K562 (cell line): ENCODE measurements around the gene MYMX. TPM values are rescaled to one million over a fixed set of nuclear protein-coding genes. Genes with fewer than 3 reads are reported as not detected.

Experiments used
- C11orf30 ChIP-seq: fragments of 450-650 bp; IDR thresholded peaks from 2 replicates; pipeline ENCODE4 v1.6.1; 2016; ENCODE audit warnings: low read depth, mild to moderate bottlenecking
- CBFA2T3 ChIP-seq: fragments of 450-650 bp; IDR thresholded peaks from 2 replicates; pipeline ENCODE4 v1.6.1; 2017
- CC2D1A ChIP-seq: fragments of 450-650 bp; IDR thresholded peaks from 2 replicates; pipeline ENCODE4 v1.6.1; 2017; ENCODE audit warnings: mild to moderate bottlenecking
- HDAC6 ChIP-seq: IDR thresholded peaks from 2 replicates; pipeline ENCODE4 v1.6.1; 2012; ENCODE audit warnings: low read depth, mild to moderate bottlenecking, control low read depth, inconsistent platforms, low read length, moderate library complexity
- HDAC8 ChIP-seq: fragments of 450-650 bp; IDR thresholded peaks from 2 replicates; pipeline ENCODE4 v1.6.1; 2016; ENCODE audit warnings: mild to moderate bottlenecking, missing genetic modification characterization, moderate library complexity, missing compliant biosample characterization
- KLF10 ChIP-seq: fragments of 250-450 bp; sonication (Bioruptor Pico); IDR thresholded peaks from 2 replicates; pipeline ENCODE4 v1.6.1; 2021; ENCODE audit warnings: matching md5 sums
- LCOR ChIP-seq: sonication (generic); formaldehyde crosslinking; IDR thresholded peaks from 2 replicates; pipeline ENCODE4 v1.8.0; 2022; ENCODE audit warnings: mild to moderate bottlenecking, missing genetic modification reagents
- MED1 ChIP-seq: sonication (generic); formaldehyde crosslinking; IDR thresholded peaks from 2 replicates; pipeline ENCODE4 v1.8.1; 2023; ENCODE audit warnings: missing genetic modification reagents, borderline replicate concordance
- POLR3A ChIP-seq: IDR thresholded peaks from 2 replicates; pipeline ENCODE4 v1.6.1; 2011; ENCODE audit warnings: borderline replicate concordance, mild to moderate bottlenecking, moderate library complexity; ENCODE audit not compliant: insufficient read length, insufficient read depth; ENCODE audit errors: extremely low read depth
- RBBP5 ChIP-seq: fragments of 200-600 bp; sonication (generic); IDR thresholded peaks from 2 replicates; pipeline ENCODE4 v1.6.1; 2012; ENCODE audit warnings: borderline replicate concordance, mild to moderate bottlenecking, low read length, control low read depth, inconsistent platforms; ENCODE audit not compliant: insufficient read depth, poor library complexity, severe bottlenecking
- SMC3 ChIP-seq: conservative IDR thresholded peaks from 2 replicates; pipeline ENCODE4 v1.6.1; 2011; ENCODE audit warnings: low read depth, low read length, improper control_type of control experiment; ENCODE audit not compliant: insufficient read depth
- STAG1 ChIP-seq: sonication (generic); formaldehyde crosslinking; IDR thresholded peaks from 2 replicates; pipeline ENCODE4 v1.5.0; 2020; ENCODE audit warnings: missing genetic modification reagents, borderline replicate concordance
- SUPT5H ChIP-seq: fragments of 450-650 bp; IDR thresholded peaks from 2 replicates; pipeline ENCODE4 v1.6.1; 2016
- TAF1 ChIP-seq: IDR thresholded peaks from 2 replicates; pipeline ENCODE4 v1.6.1; 2011; ENCODE audit warnings: mild to moderate bottlenecking, low read length, moderate library complexity; ENCODE audit not compliant: insufficient read depth, control insufficient read depth, severe bottlenecking; ENCODE audit errors: extremely low read depth
- TFAP4 ChIP-seq: sonication (generic); formaldehyde crosslinking; IDR thresholded peaks from 2 replicates; pipeline ENCODE4 v1.8.0; 2022; ENCODE audit warnings: missing genetic modification reagents, mild to moderate bottlenecking, moderate library complexity, borderline replicate concordance
- TOE1 ChIP-seq, 2 experiments: fragments of 450-650 bp in 1 of 2; sonication (generic) in 1 of 2; formaldehyde crosslinking in 1 of 2; IDR thresholded peaks; 2 replicates each; pipeline versions ENCODE4 v1.7.1 to v1.8.0; 2016 to 2022; ENCODE audit warnings: borderline replicate concordance in 2 of 2, mild to moderate bottlenecking in 2 of 2, antibody characterized with exemption in 1 of 2, inconsistent platforms in 1 of 2, low read depth in 1 of 2, missing genetic modification reagents in 1 of 2, moderate library complexity in 1 of 2
- UBTF ChIP-seq, 2 experiments: IDR thresholded peaks; 2 replicates each; pipeline ENCODE4 v1.6.1; 2012; ENCODE audit warnings: improper control_type of control experiment in 2 of 2, low read depth in 2 of 2, low read length in 2 of 2, borderline replicate concordance in 1 of 2
- ZBTB7A ChIP-seq: IDR thresholded peaks from 2 replicates; pipeline ENCODE4 v1.6.1; 2011; ENCODE audit warnings: low read depth, mild to moderate bottlenecking, low read length, moderate library complexity, borderline replicate concordance; ENCODE audit not compliant: control insufficient read depth
- ZHX1 ChIP-seq: fragments of 150-350 bp; conservative IDR thresholded peaks from 2 replicates; pipeline ENCODE4 v1.6.1; 2014; ENCODE audit warnings: low read length
- ZNF507 ChIP-seq: conservative IDR thresholded peaks from 2 replicates; pipeline ENCODE4 v1.6.1; 2017; ENCODE audit warnings: missing genetic modification characterization, missing compliant biosample characterization
- ZNF696 ChIP-seq: fragments of 250-450 bp; sonication (Bioruptor Pico); conservative IDR thresholded peaks from 2 replicates; pipeline ENCODE4 v1.4.0; 2020; ENCODE audit warnings: mild to moderate bottlenecking, moderate library complexity
- polyA plus RNA-seq, 8 experiments: library from polyadenylated mRNA; depleted of rRNA in 4 of 8; stranded (reverse) in 5 of 8; unstranded in 3 of 8; fragments of >200 nt; fragmentation: Nextera tagmentation in 2 of 8; fragmentation: Illumina TruSeq in 1 of 8; extraction: Ambion mirVana in 2 of 8; extraction: Trizol in 1 of 8; gene quantifications; 2 replicates each; pipeline versions ENCODE4 v1.2.1 to v1.2.3, GENCODE V29; 2011 to 2014; ENCODE audit warnings: inconsistent platforms in 1 of 8, missing spikeins in 1 of 8
- total RNA-seq, 7 experiments: library from RNA; depleted of rRNA in 6 of 7; stranded (reverse); fragments of >200 nt in 6 of 7; fragmentation: Illumina TruSeq in 2 of 7; extraction: Trizol in 2 of 7; gene quantifications; 2 replicates each; pipeline versions ENCODE4 v1.2.1 to v1.2.3, GENCODE V29; 2011 to 2021; ENCODE audit warnings: low replicate concordance in 1 of 7

MYMX gene
- total and polyA plus RNA-seq, 9 of the 15 experiments (the other 6 are each of a cell fraction or from before 2014, with no cell fraction given): 0.12 TPM; not detected in 8

DNA sequence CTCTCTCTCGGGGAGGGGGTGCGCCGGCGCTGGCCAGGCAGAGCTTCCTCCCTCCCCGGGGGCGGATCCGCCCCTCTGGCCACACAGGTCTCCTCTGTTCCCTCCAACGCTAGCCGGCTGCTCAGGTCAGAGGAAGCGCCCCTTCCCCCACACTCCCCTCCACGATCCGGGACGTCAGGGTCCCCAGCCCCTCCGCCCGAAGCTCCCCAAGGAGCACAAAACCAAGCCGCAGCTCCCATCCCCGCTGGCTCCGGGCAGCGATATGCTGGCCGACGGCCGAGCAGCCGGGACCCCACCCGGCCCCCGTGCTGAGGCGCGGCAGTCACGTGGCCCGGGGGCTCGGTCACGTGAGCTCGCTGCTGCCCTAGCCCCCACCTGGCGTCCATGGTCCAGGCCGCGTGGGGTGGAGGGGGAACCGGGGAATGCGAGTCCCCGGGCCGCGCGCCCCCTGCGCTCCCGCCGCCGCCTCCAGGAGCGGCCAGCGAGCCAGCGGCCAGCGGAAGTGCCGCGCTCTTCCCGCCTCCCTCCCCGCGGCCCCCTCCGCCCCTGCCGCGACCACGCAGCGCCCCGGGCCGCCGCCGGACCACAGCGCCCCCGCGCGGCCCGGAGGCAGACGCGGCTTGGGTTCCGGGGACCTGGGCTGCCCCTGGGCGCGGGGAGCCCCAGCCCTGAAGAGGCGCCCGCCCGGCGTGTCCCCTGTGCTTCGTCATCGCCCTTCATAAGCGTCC lies 40.5 kb downstream of the MYMX start, which contains the start of gene SLC35B2 (continued):
- TF ChIP-seq UBTF (IDR thresholded peaks at IDR 0.05; ENCODE audit: borderline replicate concordance in 1 of 2, low read depth in 2 of 2, low read length in 2 of 2): no peak
- TF ChIP-seq ZNF696: no peak
- TF ChIP-seq C11orf30: peak; percentile 83
- no peak for TF ChIP-seq ZHX1
- TF ChIP-seq HDAC6: no peak
- no peak for TF ChIP-seq MED1 (CRISPR knock-in tag)
- no peak for TF ChIP-seq CC2D1A
- peak; percentile 96 for TF ChIP-seq TOE1 (IDR thresholded peaks at IDR 0.05; ENCODE audit: borderline replicate concordance)
- TF ChIP-seq TOE1 (CRISPR knock-in tag; IDR thresholded peaks at IDR 0.05; ENCODE audit: borderline replicate concordance, low read depth): no peak; the same call in 1 of the 2 replicates
- peak; percentile 84 for TF ChIP-seq RBBP5
- peak; percentile 25; the same call in 1 of the 2 replicates for TF ChIP-seq CBFA2T3
- TF ChIP-seq SUPT5H: peak; percentile 70
- TF ChIP-seq TFAP4 (CRISPR knock-in tag): peak; percentile 74; the same call in 1 of the 2 replicates
- TF ChIP-seq TAF1: peak; percentile 66
- peak; percentile 72; the same call in 1 of the 2 replicates for TF ChIP-seq LCOR
- no peak for TF ChIP-seq POLR3A
- no peak for TF ChIP-seq KLF10 (CRISPR knock-in tag)
- TF ChIP-seq ZBTB7A: peak; percentile 97
- no peak for TF ChIP-seq ZNF507 (tag)
- no peak for TF ChIP-seq HDAC8 (tag)
- TF ChIP-seq STAG1 (CRISPR knock-in tag): no peak
- TF ChIP-seq SMC3: peak; percentile 41; the same call in 1 of the 2 replicates
